ENCODE data around the gene WRNIP1. TPM values are rescaled to one million over a fixed set of nuclear protein-coding genes. Genes with fewer than 3 reads are reported as not detected.

WRNIP1 gene
- polyA plus RNA-seq, 1 experiment: 28.0 TPM

GRCh38 chr6:2830183-2830582 is 65.0 kb downstream of the WRNIP1 start:
- no peak overlapping the region for H3K4me3 ChIP-seq (ENCODE audit: low read depth, low read length)
- no peak for TF ChIP-seq CTCF (IDR thresholded peaks at IDR 0.05; ENCODE audit: low read depth, low read length)
- CTCF ChIA-PET: no interaction called here

GRCh38 chr6:2831392-2831791 is 66.2 kb downstream of the WRNIP1 start:
- Histone ChIP-seq H3K4me3 (ENCODE audit: low read depth, low read length) (no peak overlapping the region), H3K9me3 (ENCODE audit: control insufficient read depth, insufficient read depth, low read length) (no peaks in the 10 kb centered on the region), H3K27ac (ENCODE audit: low read depth, low read length) (no peak overlapping the region), H3K27me3 (ENCODE audit: control insufficient read depth, insufficient read depth, low read length) (no peaks in the 10 kb centered on the region)
- POLR2A ChIA-PET: no interaction called here
- CTCF ChIA-PET: interaction anchor here (1.2 kb wide), 1 partner anchor 122 kb away, joined by 4 read pairs; no protein-coding TSS in a partner anchor
- TF ChIP-seq CTCF (IDR thresholded peaks at IDR 0.05; ENCODE audit: low read depth, low read length): no peak
- no peak for DNase-seq (ENCODE audit: low read depth, low spot score)

More at GRCh38 chr6:2830183-2830582, 65.0 kb downstream of the WRNIP1 start:
- no peaks in the 10 kb centered on the region for H3K9me3 ChIP-seq (ENCODE audit: control insufficient read depth, insufficient read depth, low read length)
- DNase-seq (ENCODE audit: low read depth, low spot score): no peak
- no peak overlapping the region for H3K27ac ChIP-seq (ENCODE audit: low read depth, low read length)
- POLR2A ChIA-PET: no interaction called here
- no peaks in the 10 kb centered on the region for H3K27me3 ChIP-seq (ENCODE audit: control insufficient read depth, insufficient read depth, low read length)

GRCh38 chr6:2834262-2834661 is 69.1 kb downstream of the WRNIP1 start:
- POLR2A ChIA-PET: no interaction called here
- Histone ChIP-seq H3K4me3 (ENCODE audit: low read depth, low read length) (no peak overlapping the region), H3K27ac (ENCODE audit: low read depth, low read length) (no peak overlapping the region), H3K27me3 (ENCODE audit: control insufficient read depth, insufficient read depth, low read length) (no peaks in the 10 kb centered on the region), H3K9me3 (ENCODE audit: control insufficient read depth, insufficient read depth, low read length) (no peaks in the 10 kb centered on the region)
- CTCF ChIA-PET: no interaction called here
- TF ChIP-seq CTCF (IDR thresholded peaks at IDR 0.05; ENCODE audit: low read depth, low read length): no peak
- no peak for DNase-seq (ENCODE audit: low read depth, low spot score)

Other genes with a start within 250 kb of the WRNIP1 start
- gene MYLK4, start 14.5 kb upstream of the WRNIP1 start, polyA plus RNA-seq (2011; rRNA removed): 0.21 and 0.22 TPM in 2 replicates
- gene SERPINB1, start 76.5 kb downstream of the WRNIP1 start, polyA plus RNA-seq (2011; rRNA removed): 17.7 and 22.4 TPM in 2 replicates
- gene SERPINB9, start 137.9 kb downstream of the WRNIP1 start, polyA plus RNA-seq (2011; rRNA removed): 4.3 and 5.0 TPM in 2 replicates
- 107 and 120 TPM in 2 replicates for gene SERPINB6, start 206.2 kb downstream of the WRNIP1 start, polyA plus RNA-seq (2011; rRNA removed)
- gene NQO2, start 234.5 kb downstream of the WRNIP1 start, polyA plus RNA-seq (2011; rRNA removed): 32.4 and 34.3 TPM in 2 replicates

Measured in AG04450 (cell line).